ENCODE data around the gene TANC1.

Gene TANC1

DNA sequence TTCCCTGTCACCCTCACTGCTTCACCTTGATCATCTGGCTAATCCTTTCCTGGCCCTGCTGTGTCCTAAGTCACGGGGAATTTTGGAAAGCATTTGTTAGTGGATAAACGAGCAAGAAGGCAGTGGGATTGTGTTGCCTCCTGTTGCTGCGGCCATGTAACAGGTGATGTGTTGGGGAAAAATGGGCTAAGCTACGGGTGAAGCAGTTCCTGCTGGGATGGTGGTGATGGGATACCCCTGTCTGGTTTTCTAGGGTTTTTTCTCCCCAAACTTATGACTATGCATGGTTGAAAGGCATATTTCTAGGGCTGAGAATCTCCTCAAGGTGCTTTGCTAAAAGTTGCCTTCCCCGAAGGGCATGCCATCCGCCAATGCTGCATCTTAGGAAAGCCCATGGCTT is 249.9 kb downstream of the TANC1 start:
- DNase-seq, result no peak
- TF ChIP-seq GATA1 (IDR thresholded peaks at IDR 0.05; ENCODE audit: low read depth, low read length) (no peak), POLR2A (IDR thresholded peaks at IDR 0.05; ENCODE audit: low read length) (no peak)

DNA sequence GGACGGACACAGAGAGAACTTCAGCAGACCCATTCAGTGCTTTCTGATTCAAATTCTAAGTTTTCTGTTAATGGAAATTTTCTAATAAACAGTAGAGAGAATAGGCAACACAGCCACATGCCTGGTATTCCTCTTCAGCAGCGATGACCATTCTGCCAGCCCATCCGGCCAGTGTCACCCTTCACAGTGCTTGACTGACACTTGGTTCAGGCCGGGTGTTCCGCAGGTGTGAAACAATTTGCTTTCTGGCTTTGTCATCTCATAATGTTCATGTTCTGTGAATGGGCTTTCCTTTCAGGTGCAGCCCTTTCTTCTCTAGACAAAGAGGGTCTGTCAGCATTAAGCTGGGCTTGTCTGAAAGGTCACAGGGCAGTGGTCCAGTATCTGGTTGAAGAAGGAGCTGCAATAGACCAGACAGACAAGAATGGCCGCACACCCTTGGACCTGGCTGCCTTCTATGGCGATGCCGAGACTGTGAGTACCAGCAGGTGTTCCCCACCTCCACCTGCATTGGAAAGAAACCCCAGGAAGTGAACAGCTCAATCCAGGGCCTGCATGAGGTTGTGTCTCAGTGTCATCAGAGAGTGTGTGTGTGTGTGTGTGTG is 251.1 kb downstream of the TANC1 start:
- no peak for TF ChIP-seq GATA1 (IDR thresholded peaks at IDR 0.05; ENCODE audit: low read depth, low read length)
- no peak for DNase-seq

DNA sequence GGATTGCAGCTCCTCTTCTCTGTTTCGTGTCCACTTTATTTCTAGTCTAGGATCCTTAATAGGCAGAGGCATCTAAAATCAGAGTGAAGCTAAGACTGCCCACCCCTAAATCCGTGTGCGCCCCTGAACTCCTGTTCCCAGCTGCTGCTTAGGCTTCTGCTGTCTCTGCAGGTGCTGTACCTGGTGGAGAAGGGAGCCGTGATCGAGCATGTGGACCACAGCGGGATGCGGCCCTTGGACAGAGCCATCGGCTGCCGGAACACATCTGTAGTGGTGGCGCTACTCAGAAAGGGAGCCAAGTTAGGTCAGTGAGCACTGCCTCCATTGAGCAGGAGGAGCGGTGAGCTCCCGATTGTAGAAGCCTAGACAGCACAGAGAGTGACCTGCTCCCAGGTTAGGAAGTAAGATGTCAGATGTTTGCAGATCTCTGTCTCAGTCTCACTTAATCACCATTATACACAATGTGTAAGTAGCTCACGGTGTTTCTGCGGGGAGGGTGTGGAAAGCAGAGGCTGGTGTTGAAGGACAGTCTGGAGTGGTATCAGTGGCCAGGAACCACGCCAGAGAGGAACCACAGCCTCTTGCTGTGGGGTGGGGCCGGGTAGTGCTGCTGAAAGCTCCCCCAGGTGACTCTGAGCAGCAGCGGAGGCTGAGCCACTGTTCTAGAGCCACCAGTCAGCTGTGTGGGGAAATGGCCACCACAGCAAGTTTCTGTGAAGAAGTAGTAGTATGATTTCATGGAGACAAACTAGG is 255.8 kb downstream of the TANC1 start:
- no peak for TF ChIP-seq POLR2A (IDR thresholded peaks at IDR 0.05; ENCODE audit: low read length)
- TF ChIP-seq GATA1 (IDR thresholded peaks at IDR 0.05; ENCODE audit: low read depth, low read length), result no peak

DNA sequence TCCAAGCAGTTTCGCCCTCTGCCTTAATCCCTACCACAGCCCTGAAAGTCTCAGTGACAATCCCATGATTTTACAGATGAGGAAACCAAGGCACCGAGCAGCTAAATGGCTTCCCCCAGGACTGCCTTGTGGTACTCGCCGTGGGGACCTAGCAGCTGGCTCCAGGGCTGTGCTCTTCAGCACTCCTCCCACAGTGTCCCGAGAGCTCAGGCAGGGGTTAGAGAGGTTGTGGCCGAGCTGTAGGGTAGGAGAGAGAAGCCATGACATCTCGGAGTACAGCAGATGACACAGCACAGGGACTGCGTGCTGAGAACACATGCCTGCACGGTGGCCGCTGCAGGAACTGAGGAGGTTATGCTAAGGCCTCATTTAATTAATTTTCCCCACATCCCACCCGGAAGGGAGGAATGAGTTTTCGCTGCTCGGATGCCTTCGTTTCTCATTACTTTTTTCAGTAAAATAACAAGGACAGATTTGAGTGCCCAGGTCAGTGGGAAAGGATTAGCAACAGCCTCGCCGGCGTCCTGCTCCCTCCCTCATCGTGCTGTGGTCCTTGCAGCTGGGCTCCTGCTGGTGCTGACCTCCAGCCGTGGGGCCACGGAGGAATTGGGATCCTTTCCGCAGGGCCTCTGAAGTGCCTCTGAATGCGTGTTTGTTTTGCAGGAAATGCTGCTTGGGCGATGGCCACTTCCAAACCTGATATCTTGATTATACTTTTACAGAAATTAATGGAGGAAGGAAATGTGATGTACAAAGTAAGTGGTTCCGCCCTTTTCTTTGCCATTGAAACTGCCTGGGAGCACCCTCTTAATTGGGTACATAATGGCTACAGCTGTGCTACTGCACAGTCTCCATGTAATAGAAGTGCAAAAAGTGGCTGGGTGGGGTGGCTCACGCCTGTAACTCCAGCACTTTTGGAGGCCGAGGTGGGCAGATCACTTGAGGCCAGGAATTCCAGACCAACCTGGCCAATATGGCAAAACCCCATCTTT is 256.9 kb downstream of the TANC1 start:
- TF ChIP-seq POLR2A (IDR thresholded peaks at IDR 0.05; ENCODE audit: low read length), result no peak
- TF ChIP-seq GATA1 (IDR thresholded peaks at IDR 0.05; ENCODE audit: low read depth, low read length), result no peak
- no peak for DNase-seq

More for the DNA sequence above, 255.8 kb downstream of the TANC1 start:
- no peak for DNase-seq

DNA sequence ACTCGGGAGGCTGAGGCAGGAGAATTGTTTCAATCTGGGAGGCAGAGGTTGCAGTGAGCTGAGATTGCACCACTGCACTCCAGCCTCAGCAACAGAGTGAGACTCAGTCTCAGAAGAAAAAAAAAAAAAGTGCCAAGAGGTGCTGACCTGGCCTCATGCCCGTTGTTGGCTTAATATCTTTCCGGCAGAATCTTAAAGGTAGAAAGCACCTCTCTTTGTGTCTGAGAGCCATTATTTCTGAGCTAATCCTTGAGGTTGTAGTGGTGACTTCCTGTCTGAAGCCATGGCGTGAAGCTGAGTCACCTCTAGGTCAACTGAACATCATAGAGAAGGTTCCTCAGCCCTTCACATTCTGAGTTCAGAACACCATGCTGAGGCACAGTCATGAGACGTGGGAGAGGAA is 257.6 kb downstream of the TANC1 start:
- TF ChIP-seq POLR2A (IDR thresholded peaks at IDR 0.05; ENCODE audit: low read length) (no peak), GATA1 (IDR thresholded peaks at IDR 0.05; ENCODE audit: low read depth, low read length) (no peak)
- peak in 1 of 2 experiments; percentile 8 for DNase-seq

DNA sequence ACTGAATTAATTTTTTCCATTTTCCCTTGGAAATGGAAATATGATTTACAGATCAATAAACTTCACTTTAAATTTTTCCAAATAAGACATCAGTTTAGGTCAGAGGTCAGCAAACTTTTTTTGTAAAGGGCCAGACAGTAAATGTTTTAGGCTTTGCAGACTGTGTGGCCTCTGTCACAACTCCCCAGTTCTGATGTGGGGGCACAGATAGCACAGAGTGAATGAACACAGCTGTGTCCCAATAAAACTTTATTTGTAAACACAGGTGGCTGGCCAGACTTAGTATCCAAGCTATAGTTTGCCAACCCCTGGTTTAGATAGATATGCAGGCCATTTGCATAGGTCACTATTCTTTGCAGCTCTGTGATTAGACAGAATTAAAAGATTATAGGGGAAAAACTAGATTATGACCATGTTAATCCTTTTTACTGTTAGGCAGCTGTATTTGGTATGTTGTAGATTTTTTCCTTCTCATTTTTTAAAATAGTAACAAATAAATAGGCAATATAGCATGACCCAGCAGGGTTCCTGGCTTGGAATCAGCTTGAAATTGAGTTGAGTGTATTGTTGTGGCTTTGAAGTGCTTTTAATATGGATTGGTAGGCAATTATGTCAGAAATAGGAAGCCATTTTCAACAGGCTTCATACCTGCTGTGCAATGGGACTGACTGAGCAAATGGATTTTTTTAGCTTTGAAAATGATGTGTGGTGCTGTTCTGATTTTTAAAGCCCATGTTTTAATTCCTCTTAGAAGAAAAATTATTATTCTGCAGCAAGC is 258.4 kb downstream of the TANC1 start:
- TF ChIP-seq POLR2A (IDR thresholded peaks at IDR 0.05; ENCODE audit: low read length) (no peak), GATA1 (IDR thresholded peaks at IDR 0.05; ENCODE audit: low read depth, low read length) (no peak)
- DNase-seq, result peak in 1 of 2 experiments; percentile 16

DNA sequence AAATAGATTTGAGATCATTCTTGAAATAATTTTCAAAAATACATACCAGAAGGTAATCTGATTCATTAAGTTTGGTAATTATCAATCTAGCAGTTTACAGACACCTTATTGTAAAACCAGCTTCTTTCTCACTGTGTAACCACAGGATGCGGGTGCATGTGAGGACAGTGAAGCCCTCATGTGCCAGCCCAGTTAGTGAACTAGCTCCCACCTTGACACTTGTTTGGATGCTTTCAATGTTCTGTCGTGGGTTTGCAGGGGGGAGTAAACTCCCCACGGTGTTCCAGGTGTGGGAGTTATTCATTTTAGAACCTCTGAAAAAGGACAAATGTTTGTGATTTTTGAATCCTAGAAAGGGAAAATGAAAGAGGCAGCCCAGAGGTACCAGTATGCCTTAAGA is 259.0 kb downstream of the TANC1 start:
- TF ChIP-seq GATA1 (IDR thresholded peaks at IDR 0.05; ENCODE audit: low read depth, low read length), result no peak
- no peak for TF ChIP-seq POLR2A (IDR thresholded peaks at IDR 0.05; ENCODE audit: low read length)
- no peak for DNase-seq

DNA sequence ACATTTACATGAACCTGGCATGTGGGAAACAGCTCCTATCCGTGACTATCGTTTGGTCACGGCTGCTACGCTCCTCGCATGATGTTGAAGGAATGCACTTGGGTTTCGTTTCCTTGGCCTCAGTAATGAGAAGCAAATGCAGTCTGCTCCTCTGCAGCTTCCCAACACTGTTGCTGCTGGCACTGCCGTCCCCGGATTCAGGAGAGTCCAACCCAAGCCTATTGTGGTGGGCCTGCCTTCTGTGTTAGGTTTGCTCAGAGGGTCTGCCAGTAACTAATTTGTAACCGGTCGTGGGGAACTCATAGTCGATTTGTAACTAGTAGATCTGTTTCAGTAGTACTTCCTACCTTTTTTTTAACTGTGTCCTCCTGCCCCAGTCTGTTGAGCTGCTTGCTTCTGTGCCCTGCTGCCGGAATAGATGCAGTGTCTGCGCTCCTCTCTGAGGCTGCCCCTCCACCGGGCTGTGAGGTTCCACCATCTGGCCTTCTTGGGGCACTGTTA is 259.7 kb downstream of the TANC1 start:
- no peak for TF ChIP-seq POLR2A (IDR thresholded peaks at IDR 0.05; ENCODE audit: low read length)
- TF ChIP-seq GATA1 (IDR thresholded peaks at IDR 0.05; ENCODE audit: low read depth, low read length), result no peak

DNA sequence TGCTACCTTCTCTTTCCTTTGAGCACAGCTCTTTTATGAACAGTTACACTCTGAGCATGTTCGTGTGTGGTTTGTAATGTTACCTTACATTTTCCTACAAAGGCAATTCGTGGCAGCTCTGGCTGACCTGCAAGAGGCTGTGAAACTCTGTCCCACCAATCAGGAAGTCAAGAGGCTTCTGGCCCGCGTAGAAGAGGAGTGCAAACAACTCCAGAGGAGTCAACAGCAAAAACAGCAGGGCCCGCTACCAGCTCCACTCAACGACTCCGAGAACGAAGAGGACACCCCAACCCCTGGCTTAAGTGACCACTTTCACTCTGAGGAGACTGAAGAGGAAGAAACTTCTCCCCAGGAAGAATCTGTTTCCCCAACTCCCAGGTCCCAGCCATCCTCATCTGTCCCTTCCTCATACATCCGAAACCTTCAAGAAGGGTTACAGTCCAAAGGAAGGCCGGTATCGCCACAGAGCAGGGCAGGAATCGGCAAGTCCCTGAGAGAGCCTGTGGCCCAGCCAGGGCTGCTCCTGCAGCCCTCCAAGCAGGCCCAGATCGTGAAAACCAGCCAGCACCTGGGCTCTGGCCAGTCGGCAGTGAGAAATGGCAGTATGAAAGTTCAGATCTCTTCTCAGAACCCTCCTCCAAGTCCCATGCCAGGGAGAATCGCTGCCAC is 261.2 kb downstream of the TANC1 start:
- TF ChIP-seq GATA1 (IDR thresholded peaks at IDR 0.05; ENCODE audit: low read depth, low read length) (no peak), POLR2A (IDR thresholded peaks at IDR 0.05; ENCODE audit: low read length) (no peak)
- no peak for DNase-seq

More for the DNA sequence above, 259.7 kb downstream of the TANC1 start:
- DNase-seq, result no peak

DNA sequence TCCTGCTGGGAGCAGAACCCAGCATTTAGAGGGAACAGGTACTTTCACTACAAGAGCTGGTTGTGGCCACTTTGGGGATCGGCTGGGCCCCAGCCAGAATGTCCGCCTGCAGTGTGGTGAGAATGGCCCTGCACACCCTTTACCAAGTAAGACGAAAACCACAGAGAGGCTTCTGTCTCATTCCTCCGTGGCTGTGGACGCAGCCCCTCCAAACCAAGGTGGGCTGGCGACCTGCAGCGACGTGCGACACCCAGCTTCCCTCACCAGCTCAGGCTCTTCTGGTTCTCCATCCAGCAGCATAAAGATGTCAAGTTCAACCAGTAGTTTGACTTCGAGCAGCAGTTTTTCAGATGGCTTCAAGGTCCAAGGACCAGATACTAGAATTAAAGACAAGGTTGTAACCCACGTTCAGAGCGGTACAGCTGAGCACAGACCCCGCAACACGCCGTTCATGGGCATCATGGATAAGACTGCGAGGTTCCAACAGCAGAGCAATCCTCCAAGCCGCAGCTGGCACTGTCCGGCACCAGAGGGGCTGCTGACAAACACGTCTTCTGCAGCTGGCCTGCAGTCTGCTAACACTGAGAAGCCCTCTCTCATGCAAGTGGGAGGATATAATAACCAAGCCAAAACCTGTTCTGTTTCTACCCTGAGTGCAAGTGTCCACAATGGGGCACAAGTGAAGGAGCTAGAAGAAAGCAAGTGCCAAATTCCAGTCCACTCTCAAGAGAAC is 261.9 kb downstream of the TANC1 start:
- TF ChIP-seq GATA1 (IDR thresholded peaks at IDR 0.05; ENCODE audit: low read depth, low read length) (no peak), POLR2A (IDR thresholded peaks at IDR 0.05; ENCODE audit: low read length) (no peak)
- no peak for DNase-seq

DNA sequence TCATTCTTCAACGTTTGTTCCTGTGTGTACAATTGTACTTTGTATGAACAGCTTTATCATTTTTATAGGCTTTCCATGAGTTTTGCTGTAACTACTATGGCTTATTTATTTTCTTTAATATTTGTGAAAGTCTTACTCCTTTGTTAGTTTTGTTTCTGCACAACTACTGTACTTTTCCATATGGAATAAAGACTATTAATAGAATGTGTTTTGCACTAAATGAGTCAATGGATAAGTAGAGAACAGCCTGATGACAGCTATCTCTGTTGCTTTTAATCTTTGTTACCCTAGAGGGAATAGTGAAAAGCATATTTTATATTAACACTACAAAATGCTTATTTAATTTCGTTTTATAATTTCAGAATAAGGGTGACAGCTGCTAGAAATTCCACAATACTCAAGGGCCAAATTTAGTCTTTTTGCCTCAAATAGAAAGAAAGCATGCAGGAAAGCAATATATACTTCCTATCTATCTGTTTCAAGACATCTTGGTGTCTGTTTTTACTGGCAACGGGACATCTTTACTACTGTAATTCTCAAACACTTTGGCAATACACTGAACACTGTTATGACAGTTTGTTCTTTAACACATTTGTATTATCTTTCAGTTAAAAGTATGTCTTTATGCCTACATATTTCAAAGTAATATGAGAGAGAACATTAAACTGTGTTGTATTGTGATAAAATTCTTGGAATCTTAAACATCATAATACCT is 264.2 kb downstream of the TANC1 start:
- TF ChIP-seq POLR2A (IDR thresholded peaks at IDR 0.05; ENCODE audit: low read length) (no peak), GATA1 (IDR thresholded peaks at IDR 0.05; ENCODE audit: low read depth, low read length) (no peak)
- DNase-seq, result no peak

Measured in erythroblast (primary cell).